HG03135 (cell line): ENCODE measurements around the gene TFDP2.

Experiments
- ATAC-seq: cut with Tn5 transposase; IDR thresholded peaks from one replicate; pipeline ENCODE4 v1.9.1; 2021; ENCODE audit warnings: mild to moderate bottlenecking, moderate library complexity; ENCODE audit not compliant: unreplicated experiment

Gene TFDP2

GRCh38 chr3:141894524-141895176 is 254.7 kb downstream of the TFDP2 start:
- ATAC-seq: no peak
